GM19193 (cell line): ENCODE data around the gene EIF4H.
A peak's percentile ranks its signal among the peaks of the same experiment; 100 is the strongest.

ENCODE experiments used
- POLR2A ChIP-seq: IDR thresholded peaks from 4 replicates; pipeline ENCODE4 v1.6.1; 2011; ENCODE audit not compliant: insufficient read depth, insufficient read length; ENCODE audit errors: extremely low read depth

EIF4H gene

GRCh38 chr7:74173866-74174605 is at the start of gene EIF4H:
Gene EIF4H (plus strand): TSS chr7:74174356. CDS start chr7:74174384, 28 bp downstream.
- peak; percentile 89 for TF ChIP-seq POLR2A

GRCh38 chr7:74126220-74126880 is 47.8 kb upstream of the EIF4H start:
- TF ChIP-seq POLR2A = no peak

- no peak for TF ChIP-seq POLR2A
These were observed 44.3 kb upstream of the EIF4H start for GRCh38 chr7:74129887-74130286.

- TF ChIP-seq POLR2A = no peak
These were observed 43.6 kb upstream of the EIF4H start for GRCh38 chr7:74130518-74130917.

- no peak for TF ChIP-seq POLR2A
These were observed 40.0 kb upstream of the EIF4H start for GRCh38 chr7:74134117-74134620.

- TF ChIP-seq POLR2A = no peak
These were observed 35.8 kb upstream of the EIF4H start for GRCh38 chr7:74138334-74138867.

- TF ChIP-seq POLR2A = no peak
These were observed 35.0 kb upstream of the EIF4H start for GRCh38 chr7:74138945-74139843.

- TF ChIP-seq POLR2A = no peak
These were observed 32.5 kb upstream of the EIF4H start for GRCh38 chr7:74141705-74142104.

- no peak for TF ChIP-seq POLR2A
These were observed 30.8 kb upstream of the EIF4H start for GRCh38 chr7:74143383-74143782.

- TF ChIP-seq POLR2A = no peak
These were observed 25.7 kb upstream of the EIF4H start for GRCh38 chr7:74148491-74148890.

GRCh38 chr7:74149071-74149470 is 25.1 kb upstream of the EIF4H start:
- TF ChIP-seq POLR2A = no peak

GRCh38 chr7:74149603-74150002 is 24.6 kb upstream of the EIF4H start:
- no peak for TF ChIP-seq POLR2A

GRCh38 chr7:74153736-74154135 is 20.4 kb upstream of the EIF4H start:
- TF ChIP-seq POLR2A = no peak

- TF ChIP-seq POLR2A = no peak
These were observed 18.3 kb upstream of the EIF4H start for GRCh38 chr7:74155810-74156395.
